Liver (tissue), 3 donors: Measurements from ENCODE around the gene CTNNBL1.

Experiments used
- GABPA ChIP-seq, 2 donors: IDR thresholded peaks in 1 of 2; conservative IDR thresholded peaks in 1 of 2; 2 replicates each; pipeline ENCODE4 v1.6.1; 2016; ENCODE audit warnings: antibody characterized with exemption in 2 of 2, mild to moderate bottlenecking in 1 of 2, moderate library complexity in 1 of 2
- JUND ChIP-seq, 2 donors: IDR thresholded peaks; 2 replicates each; pipeline ENCODE4 v1.6.1; 2016; ENCODE audit warnings: antibody characterized with exemption in 2 of 2
- NR2F2 ChIP-seq: IDR thresholded peaks from 2 replicates; pipeline ENCODE4 v1.6.1; 2016; ENCODE audit warnings: antibody characterized with exemption
- RAD21 ChIP-seq, 2 donors: IDR thresholded peaks; 2 replicates each; pipeline ENCODE4 v1.6.1; 2016; ENCODE audit warnings: antibody characterized with exemption in 2 of 2, mild to moderate bottlenecking in 2 of 2
- RXRA ChIP-seq, 2 donors: IDR thresholded peaks; 2 replicates each; pipeline ENCODE4 v1.6.1; 2017 to 2018; ENCODE audit warnings: antibody characterized with exemption in 2 of 2, mild to moderate bottlenecking in 1 of 2
- YY1 ChIP-seq: IDR thresholded peaks from 2 replicates; pipeline ENCODE4 v1.6.1; 2016; ENCODE audit warnings: antibody characterized with exemption, mild to moderate bottlenecking
- TF ChIP-seq, protein P1 (sequence below): fragments of 150-350 bp; IDR thresholded peaks from 2 replicates; pipeline ENCODE4 v1.5.1; 2017; ENCODE audit warnings: improper control_type of control experiment, low read depth, low read length; ENCODE audit not compliant: missing input control
- TF ChIP-seq, protein P2 (sequence below): IDR thresholded peaks from 2 replicates; pipeline ENCODE4 v1.6.1; 2016; ENCODE audit warnings: antibody characterized with exemption
- TF ChIP-seq, protein P3 (sequence below): IDR thresholded peaks from 2 replicates; pipeline ENCODE4 v1.6.1; 2016; ENCODE audit warnings: antibody characterized with exemption, mild to moderate bottlenecking
- TF ChIP-seq, protein P4 (sequence below): IDR thresholded peaks from 2 replicates; pipeline ENCODE4 v1.6.1; 2016; ENCODE audit warnings: antibody characterized with exemption
- donor health status: healthy.
- donor health status: healthy.

DNA sequence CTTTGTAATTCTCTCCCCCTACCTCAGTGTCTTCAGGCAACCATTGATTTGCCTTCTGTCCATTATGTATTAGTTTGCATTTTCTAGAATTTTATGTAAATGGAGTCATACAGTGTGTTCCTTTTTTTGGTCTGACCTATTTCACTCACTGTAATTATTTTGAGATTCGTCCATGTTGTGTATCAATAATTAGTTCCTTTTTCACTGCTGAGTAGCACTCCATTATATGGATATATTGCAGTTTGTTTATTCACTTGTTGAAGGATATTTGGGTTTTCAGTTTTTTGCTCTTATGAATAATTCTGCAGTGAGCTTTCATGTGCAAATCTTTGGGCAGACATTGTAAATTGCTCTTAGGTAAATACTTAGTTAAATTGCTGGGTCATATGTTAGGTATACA, 97.1 kb downstream of the CTNNBL1 start:
- TF ChIP-seq, protein P1, sequence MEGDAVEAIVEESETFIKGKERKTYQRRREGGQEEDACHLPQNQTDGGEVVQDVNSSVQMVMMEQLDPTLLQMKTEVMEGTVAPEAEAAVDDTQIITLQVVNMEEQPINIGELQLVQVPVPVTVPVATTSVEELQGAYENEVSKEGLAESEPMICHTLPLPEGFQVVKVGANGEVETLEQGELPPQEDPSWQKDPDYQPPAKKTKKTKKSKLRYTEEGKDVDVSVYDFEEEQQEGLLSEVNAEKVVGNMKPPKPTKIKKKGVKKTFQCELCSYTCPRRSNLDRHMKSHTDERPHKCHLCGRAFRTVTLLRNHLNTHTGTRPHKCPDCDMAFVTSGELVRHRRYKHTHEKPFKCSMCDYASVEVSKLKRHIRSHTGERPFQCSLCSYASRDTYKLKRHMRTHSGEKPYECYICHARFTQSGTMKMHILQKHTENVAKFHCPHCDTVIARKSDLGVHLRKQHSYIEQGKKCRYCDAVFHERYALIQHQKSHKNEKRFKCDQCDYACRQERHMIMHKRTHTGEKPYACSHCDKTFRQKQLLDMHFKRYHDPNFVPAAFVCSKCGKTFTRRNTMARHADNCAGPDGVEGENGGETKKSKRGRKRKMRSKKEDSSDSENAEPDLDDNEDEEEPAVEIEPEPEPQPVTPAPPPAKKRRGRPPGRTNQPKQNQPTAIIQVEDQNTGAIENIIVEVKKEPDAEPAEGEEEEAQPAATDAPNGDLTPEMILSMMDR, result no peak
- TF ChIP-seq, protein P2, sequence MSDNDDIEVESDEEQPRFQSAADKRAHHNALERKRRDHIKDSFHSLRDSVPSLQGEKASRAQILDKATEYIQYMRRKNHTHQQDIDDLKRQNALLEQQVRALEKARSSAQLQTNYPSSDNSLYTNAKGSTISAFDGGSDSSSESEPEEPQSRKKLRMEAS, result no peak
- TF ChIP-seq RAD21 (IDR thresholded peaks at IDR 0.05), result no peak
- TF ChIP-seq, protein P3, sequence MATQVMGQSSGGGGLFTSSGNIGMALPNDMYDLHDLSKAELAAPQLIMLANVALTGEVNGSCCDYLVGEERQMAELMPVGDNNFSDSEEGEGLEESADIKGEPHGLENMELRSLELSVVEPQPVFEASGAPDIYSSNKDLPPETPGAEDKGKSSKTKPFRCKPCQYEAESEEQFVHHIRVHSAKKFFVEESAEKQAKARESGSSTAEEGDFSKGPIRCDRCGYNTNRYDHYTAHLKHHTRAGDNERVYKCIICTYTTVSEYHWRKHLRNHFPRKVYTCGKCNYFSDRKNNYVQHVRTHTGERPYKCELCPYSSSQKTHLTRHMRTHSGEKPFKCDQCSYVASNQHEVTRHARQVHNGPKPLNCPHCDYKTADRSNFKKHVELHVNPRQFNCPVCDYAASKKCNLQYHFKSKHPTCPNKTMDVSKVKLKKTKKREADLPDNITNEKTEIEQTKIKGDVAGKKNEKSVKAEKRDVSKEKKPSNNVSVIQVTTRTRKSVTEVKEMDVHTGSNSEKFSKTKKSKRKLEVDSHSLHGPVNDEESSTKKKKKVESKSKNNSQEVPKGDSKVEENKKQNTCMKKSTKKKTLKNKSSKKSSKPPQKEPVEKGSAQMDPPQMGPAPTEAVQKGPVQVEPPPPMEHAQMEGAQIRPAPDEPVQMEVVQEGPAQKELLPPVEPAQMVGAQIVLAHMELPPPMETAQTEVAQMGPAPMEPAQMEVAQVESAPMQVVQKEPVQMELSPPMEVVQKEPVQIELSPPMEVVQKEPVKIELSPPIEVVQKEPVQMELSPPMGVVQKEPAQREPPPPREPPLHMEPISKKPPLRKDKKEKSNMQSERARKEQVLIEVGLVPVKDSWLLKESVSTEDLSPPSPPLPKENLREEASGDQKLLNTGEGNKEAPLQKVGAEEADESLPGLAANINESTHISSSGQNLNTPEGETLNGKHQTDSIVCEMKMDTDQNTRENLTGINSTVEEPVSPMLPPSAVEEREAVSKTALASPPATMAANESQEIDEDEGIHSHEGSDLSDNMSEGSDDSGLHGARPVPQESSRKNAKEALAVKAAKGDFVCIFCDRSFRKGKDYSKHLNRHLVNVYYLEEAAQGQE, result no peak
- TF ChIP-seq NR2F2, result no peak
- TF ChIP-seq GABPA (IDR thresholded peaks at IDR 0.05 in 1 of 2, conservative IDR thresholded peaks at IDR 0.05 in 1 of 2), result no peak
- TF ChIP-seq, protein P4, sequence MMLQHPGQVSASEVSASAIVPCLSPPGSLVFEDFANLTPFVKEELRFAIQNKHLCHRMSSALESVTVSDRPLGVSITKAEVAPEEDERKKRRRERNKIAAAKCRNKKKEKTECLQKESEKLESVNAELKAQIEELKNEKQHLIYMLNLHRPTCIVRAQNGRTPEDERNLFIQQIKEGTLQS, result no peak
- no peak for TF ChIP-seq RXRA (IDR thresholded peaks at IDR 0.05)
- TF ChIP-seq YY1, result no peak
- no peak for TF ChIP-seq JUND (IDR thresholded peaks at IDR 0.05)
